Measurements from ENCODE around the gene OST4.

- TF ChIP-seq POLR2A (IDR thresholded peaks at IDR 0.05; ENCODE audit: low read length) (no peak), GATA1 (IDR thresholded peaks at IDR 0.05; ENCODE audit: low read depth, low read length) (no peak)
Measured at GRCh38 chr2:27108221-27108620, 36.8 kb upstream of the OST4 start.
